ENCODE data around the gene NTSR2. TPM values are rescaled to one million over a fixed set of nuclear protein-coding genes. Genes with fewer than 3 reads are reported as not detected.

Gene NTSR2
- total RNA-seq, 1 experiment from 2014 or later = not detected

- DNase-seq (ENCODE audit: low spot score) = no peak
- Mint-ChIP-seq H3K4me3 (no peak overlapping the region), H3K27ac (no peak overlapping the region), H3K9me3 (no peaks in the 10 kb centered on the region), H3K36me3 (no peaks in the 10 kb centered on the region), H3K4me1 (0 out of 2 replicates have a peak, but pooled peaks cover 2% of the 10 kb centered on the region), H3K27me3 (ENCODE audit: low read depth) (no peaks in the 10 kb centered on the region)
- ChIA-PET CTCF (no interaction called here), POLR2A (no interaction called here)
- no peak for TF ChIP-seq OVOL2 (CRISPR knock-in tag; IDR thresholded peaks at IDR 0.05; ENCODE audit: borderline replicate concordance)
- TF ChIP-seq HMGA2 (CRISPR knock-in tag; IDR thresholded peaks at IDR 0.05) = no peak
- TF ChIP-seq ZNF532 (CRISPR knock-in tag; IDR thresholded peaks at IDR 0.05; ENCODE audit: borderline replicate concordance) = no peak
- TF ChIP-seq ZNF281 (CRISPR knock-in tag; IDR thresholded peaks at IDR 0.05) = no peak
- TF ChIP-seq NR3C1 (CRISPR knock-in tag; conservative IDR thresholded peaks at IDR 0.05; ENCODE audit: low read depth) = no peak
- TF ChIP-seq GTF2I (CRISPR knock-in tag; conservative IDR thresholded peaks at IDR 0.05) = no peak
- TF ChIP-seq NR1H2 (CRISPR knock-in tag; IDR thresholded peaks at IDR 0.05) = no peak
- no peak for TF ChIP-seq KAT7 (CRISPR knock-in tag; IDR thresholded peaks at IDR 0.05; ENCODE audit: borderline replicate concordance)
- no peak for TF ChIP-seq FOXJ3 (CRISPR knock-in tag; IDR thresholded peaks at IDR 0.05; ENCODE audit: borderline replicate concordance)
- TF ChIP-seq GRHL2 (CRISPR knock-in tag; IDR thresholded peaks at IDR 0.05; ENCODE audit: insufficient replicate concordance, severe bottlenecking) = no peak
- TF ChIP-seq TP53 (CRISPR knock-in tag; IDR thresholded peaks at IDR 0.05) = no peak
- no peak for TF ChIP-seq ZNF671 (CRISPR knock-in tag; IDR thresholded peaks at IDR 0.05)
- no peak for TF ChIP-seq SMAD4 (CRISPR knock-in tag; IDR thresholded peaks at IDR 0.05)
- TF ChIP-seq CBFB (CRISPR knock-in tag; IDR thresholded peaks at IDR 0.05; ENCODE audit: low read depth) = no peak
- TF ChIP-seq MYBL2 (CRISPR knock-in tag; IDR thresholded peaks at IDR 0.05) = no peak
- no peak for TF ChIP-seq ZNF232 (CRISPR knock-in tag; IDR thresholded peaks at IDR 0.05)
- no peak for TF ChIP-seq ERG (CRISPR knock-in tag; IDR thresholded peaks at IDR 0.05)
- no peak for TF ChIP-seq ELF4 (CRISPR knock-in tag; IDR thresholded peaks at IDR 0.05; ENCODE audit: low read depth)
- TF ChIP-seq MXD4 (CRISPR knock-in tag; IDR thresholded peaks at IDR 0.05; ENCODE audit: borderline replicate concordance) = no peak
- TF ChIP-seq ZNF423 (CRISPR knock-in tag; IDR thresholded peaks at IDR 0.05) = no peak
- ATAC-seq = no peak
Measured at GRCh38 chr2:11713815-11714214, 43.8 kb upstream of the NTSR2 start.

- DNase-seq (ENCODE audit: low spot score) (no peak), ATAC-seq (no peak)
- TF ChIP-seq TEAD4 (CRISPR knock-in tag; IDR thresholded peaks at IDR 0.05) (no peak), MLX (CRISPR knock-in tag; IDR thresholded peaks at IDR 0.05) (no peak), GRHL2 (CRISPR knock-in tag; IDR thresholded peaks at IDR 0.05; ENCODE audit: insufficient replicate concordance, severe bottlenecking) (no peak), SP1 (CRISPR knock-in tag; conservative IDR thresholded peaks at IDR 0.05) (no peak), ZNF512 (CRISPR knock-in tag; IDR thresholded peaks at IDR 0.05; ENCODE audit: borderline replicate concordance) (no peak), TP53 (CRISPR knock-in tag; IDR thresholded peaks at IDR 0.05) (no peak), E2F5 (CRISPR knock-in tag; IDR thresholded peaks at IDR 0.05) (no peak)
Measured at GRCh38 chr2:11712866-11713265, 42.9 kb upstream of the NTSR2 start.

More at GRCh38 chr2:11712866-11713265, 42.9 kb upstream of the NTSR2 start:
- Mint-ChIP-seq H3K4me1 (0 out of 2 replicates have a peak, but pooled peaks cover 2% of the 10 kb centered on the region), H3K9me3 (no peaks in the 10 kb centered on the region), H3K36me3 (no peaks in the 10 kb centered on the region), H3K27ac (no peak overlapping the region), H3K27me3 (ENCODE audit: low read depth) (no peaks in the 10 kb centered on the region), H3K4me3 (no peak overlapping the region)
- POLR2A ChIA-PET = no interaction called here
- CTCF ChIA-PET = no interaction called here

Measured in WTC11 (cell line).